Measurements from ENCODE around the gene SLC39A13. TPM values are rescaled to one million over a fixed set of nuclear protein-coding genes. Genes with fewer than 3 reads are reported as not detected.

SLC39A13 gene
- total and polyA plus RNA-seq, 2 of the 13 experiments (the other 11 are each of a cell fraction or from before 2014, with no cell fraction given) = 15.3 to 30.5 TPM

DNA sequence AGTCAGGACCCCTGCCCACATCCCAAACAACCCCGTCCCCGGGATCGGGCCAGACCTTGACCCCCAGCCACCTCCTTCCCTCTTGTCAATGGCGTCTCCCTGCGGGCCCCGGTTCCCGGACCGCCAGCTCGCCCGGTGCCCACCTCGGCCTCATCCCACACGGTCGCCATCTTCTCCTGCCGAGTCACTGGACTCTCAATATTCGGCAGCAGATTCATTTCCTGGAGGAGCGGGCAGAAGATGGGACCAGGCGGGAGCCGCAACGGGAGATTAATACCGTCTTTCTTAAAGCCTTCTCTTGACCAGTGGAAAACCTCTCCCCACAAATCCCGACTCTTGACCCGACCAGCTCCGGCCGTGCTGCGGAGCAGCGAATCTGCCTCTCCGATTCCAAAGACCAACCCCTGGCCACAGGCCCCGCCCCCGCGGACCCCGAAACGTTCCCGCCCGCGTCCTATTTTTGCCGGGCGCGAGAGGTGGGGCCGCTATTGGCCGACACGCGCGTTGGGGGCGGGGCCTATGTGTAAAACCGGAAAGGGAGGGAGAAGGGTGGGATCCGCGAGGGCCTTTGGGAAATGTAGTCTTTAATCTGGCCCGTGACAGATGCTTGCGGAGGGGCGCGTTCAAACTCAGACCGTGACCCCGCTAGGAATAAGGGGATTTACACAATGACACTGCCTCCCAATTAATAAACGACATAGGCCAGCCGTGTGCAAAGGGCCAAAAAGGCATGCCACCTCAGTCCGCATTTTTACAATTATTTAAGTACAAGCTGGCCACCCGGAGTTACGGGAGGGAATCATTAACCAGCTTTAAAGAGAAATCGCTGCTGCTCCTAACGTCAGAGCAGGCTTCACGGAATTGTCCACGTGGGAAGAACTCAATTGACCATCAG is 17.9 kb downstream of the SLC39A13 start, which contains the start of gene PSMC3 (continued):
- TF ChIP-seq MXI1 (IDR thresholded peaks at IDR 0.05; ENCODE audit: borderline replicate concordance, low read depth, low read length) (no peak; the same call in 2 of the 3 replicates), GFI1 (CRISPR knock-in tag; IDR thresholded peaks at IDR 0.05; ENCODE audit: borderline replicate concordance) (no peak), EP300 (IDR thresholded peaks at IDR 0.05; ENCODE audit: low read depth in 2 of 2, low read length in 2 of 2) (peak in 1 of 2 experiments; percentile 46; a peak in 2 of 4 replicates), EP300 (CRISPR knock-in tag; IDR thresholded peaks at IDR 0.05; ENCODE audit: borderline replicate concordance) (no peak), AGO2 (optimal IDR thresholded peaks at IDR 0.05; ENCODE audit: low read depth, low read length) (no peak), HNRNPK (IDR thresholded peaks at IDR 0.05; ENCODE audit: low read depth, low read length, poor library complexity, severe bottlenecking) (peak; percentile 57), ZNF569 (CRISPR knock-in tag; IDR thresholded peaks at IDR 0.05; ENCODE audit: borderline replicate concordance) (no peak), KMT2B (CRISPR knock-in tag; IDR thresholded peaks at IDR 0.05) (peak; percentile 62; the same call in 1 of the 2 replicates), SETDB1 (CRISPR knock-in tag; IDR thresholded peaks at IDR 0.05; ENCODE audit: borderline replicate concordance) (no peak), ZNF451 (CRISPR knock-in tag; IDR thresholded peaks at IDR 0.05) (no peak; the same call in 1 of the 2 replicates), ZMYM4 (CRISPR knock-in tag; IDR thresholded peaks at IDR 0.05) (no peak), ATF1 (CRISPR knock-in tag; IDR thresholded peaks at IDR 0.05) (peak; percentile 86), SMAD1 (CRISPR knock-in tag; IDR thresholded peaks at IDR 0.05; ENCODE audit: borderline replicate concordance, low read depth) (0 out of 2 replicates have a peak, but pooled peaks have one; percentile 43), ZNF782 (CRISPR knock-in tag; IDR thresholded peaks at IDR 0.05; ENCODE audit: borderline replicate concordance) (no peak), SPEN (CRISPR knock-in tag; IDR thresholded peaks at IDR 0.05; ENCODE audit: low read depth) (peak; percentile 94)
- TF ChIP-seq, protein P1, sequence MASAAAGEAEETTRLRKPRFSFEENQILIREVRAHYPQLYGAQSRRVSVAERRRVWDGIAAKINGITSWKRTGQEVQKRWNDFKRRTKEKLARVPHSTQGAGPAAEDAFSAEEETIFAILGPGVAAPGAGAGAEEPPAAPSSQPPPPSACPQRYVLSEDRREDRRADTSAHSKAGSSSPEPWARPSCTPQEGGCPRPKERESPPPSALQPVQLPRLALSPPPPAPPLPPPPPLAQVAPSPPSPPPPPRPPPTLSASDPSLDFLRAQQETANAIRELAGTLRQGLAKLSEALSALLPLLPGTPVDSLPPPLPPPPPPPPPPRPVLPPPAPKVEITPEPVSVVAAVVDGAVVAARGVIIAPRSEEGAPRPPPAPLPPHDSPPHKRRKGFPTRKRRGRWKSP (CRISPR knock-in tag; IDR thresholded peaks at IDR 0.05) = peak; percentile 62; the same call in 1 of the 2 replicates
- TF ChIP-seq, protein P2, sequence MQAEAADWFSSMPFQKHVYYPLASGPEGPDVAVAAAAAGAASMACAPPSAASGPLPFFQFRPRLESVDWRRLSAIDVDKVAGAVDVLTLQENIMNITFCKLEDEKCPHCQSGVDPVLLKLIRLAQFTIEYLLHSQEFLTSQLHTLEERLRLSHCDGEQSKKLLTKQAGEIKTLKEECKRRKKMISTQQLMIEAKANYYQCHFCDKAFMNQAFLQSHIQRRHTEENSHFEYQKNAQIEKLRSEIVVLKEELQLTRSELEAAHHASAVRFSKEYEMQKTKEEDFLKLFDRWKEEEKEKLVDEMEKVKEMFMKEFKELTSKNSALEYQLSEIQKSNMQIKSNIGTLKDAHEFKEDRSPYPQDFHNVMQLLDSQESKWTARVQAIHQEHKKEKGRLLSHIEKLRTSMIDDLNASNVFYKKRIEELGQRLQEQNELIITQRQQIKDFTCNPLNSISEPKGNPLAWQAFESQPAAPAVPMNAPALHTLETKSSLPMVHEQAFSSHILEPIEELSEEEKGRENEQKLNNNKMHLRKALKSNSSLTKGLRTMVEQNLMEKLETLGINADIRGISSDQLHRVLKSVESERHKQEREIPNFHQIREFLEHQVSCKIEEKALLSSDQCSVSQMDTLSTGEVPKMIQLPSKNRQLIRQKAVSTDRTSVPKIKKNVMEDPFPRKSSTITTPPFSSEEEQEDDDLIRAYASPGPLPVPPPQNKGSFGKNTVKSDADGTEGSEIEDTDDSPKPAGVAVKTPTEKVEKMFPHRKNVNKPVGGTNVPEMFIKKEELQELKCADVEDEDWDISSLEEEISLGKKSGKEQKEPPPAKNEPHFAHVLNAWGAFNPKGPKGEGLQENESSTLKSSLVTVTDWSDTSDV (CRISPR knock-in tag; IDR thresholded peaks at IDR 0.05) = no peak; the same call in 1 of the 2 replicates
- TF ChIP-seq, protein P3, sequence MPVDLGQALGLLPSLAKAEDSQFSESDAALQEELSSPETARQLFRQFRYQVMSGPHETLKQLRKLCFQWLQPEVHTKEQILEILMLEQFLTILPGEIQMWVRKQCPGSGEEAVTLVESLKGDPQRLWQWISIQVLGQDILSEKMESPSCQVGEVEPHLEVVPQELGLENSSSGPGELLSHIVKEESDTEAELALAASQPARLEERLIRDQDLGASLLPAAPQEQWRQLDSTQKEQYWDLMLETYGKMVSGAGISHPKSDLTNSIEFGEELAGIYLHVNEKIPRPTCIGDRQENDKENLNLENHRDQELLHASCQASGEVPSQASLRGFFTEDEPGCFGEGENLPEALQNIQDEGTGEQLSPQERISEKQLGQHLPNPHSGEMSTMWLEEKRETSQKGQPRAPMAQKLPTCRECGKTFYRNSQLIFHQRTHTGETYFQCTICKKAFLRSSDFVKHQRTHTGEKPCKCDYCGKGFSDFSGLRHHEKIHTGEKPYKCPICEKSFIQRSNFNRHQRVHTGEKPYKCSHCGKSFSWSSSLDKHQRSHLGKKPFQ (CRISPR knock-in tag; IDR thresholded peaks at IDR 0.05; ENCODE audit: insufficient replicate concordance) = no peak
